Central memory CD8-positive, alpha-beta T cell (primary cell): ENCODE results near the gene AGBL4.

Experiments
- ATAC-seq: fragments of 150-1000 bp; cut with Tn5 transposase; replicated peaks from 2 replicates; pipeline ENCODE4 v1.10.0; 2022; ENCODE audit warnings: mild to moderate bottlenecking, moderate FRiP score, moderate number of reproducible peaks; ENCODE audit not compliant: poor library complexity, severe bottlenecking; ENCODE audit errors: extremely low read depth
- DNase-seq, 2 donors: peaks; one replicate each; pipeline ENCODE4 v3.0.0; 2021; ENCODE audit warnings: low spot score in 2 of 2
- H3K27ac Mint-ChIP-seq: one replicate; pipeline ENCODE4 v1.8.0; 2022; ENCODE audit warnings: low read depth, mild to moderate bottlenecking, moderate library complexity, mixed read lengths
- H3K27me3 Mint-ChIP-seq: one replicate; pipeline ENCODE4 v1.8.0; 2022; ENCODE audit warnings: mixed read lengths
- H3K36me3 Mint-ChIP-seq: one replicate; pipeline ENCODE4 v1.8.0; 2022; ENCODE audit warnings: mild to moderate bottlenecking, moderate library complexity, mixed read lengths; ENCODE audit not compliant: insufficient read depth
- H3K4me1 Mint-ChIP-seq: one replicate; pipeline ENCODE4 v1.8.0; 2022; ENCODE audit warnings: mixed read lengths
- H3K4me3 Mint-ChIP-seq: one replicate; pipeline ENCODE4 v1.8.0; 2022; ENCODE audit warnings: mild to moderate bottlenecking, moderate library complexity, mixed read lengths
- H3K9me3 Mint-ChIP-seq: one replicate; pipeline ENCODE4 v1.8.0; 2022; ENCODE audit warnings: mixed read lengths

The AGBL4 gene

DNA sequence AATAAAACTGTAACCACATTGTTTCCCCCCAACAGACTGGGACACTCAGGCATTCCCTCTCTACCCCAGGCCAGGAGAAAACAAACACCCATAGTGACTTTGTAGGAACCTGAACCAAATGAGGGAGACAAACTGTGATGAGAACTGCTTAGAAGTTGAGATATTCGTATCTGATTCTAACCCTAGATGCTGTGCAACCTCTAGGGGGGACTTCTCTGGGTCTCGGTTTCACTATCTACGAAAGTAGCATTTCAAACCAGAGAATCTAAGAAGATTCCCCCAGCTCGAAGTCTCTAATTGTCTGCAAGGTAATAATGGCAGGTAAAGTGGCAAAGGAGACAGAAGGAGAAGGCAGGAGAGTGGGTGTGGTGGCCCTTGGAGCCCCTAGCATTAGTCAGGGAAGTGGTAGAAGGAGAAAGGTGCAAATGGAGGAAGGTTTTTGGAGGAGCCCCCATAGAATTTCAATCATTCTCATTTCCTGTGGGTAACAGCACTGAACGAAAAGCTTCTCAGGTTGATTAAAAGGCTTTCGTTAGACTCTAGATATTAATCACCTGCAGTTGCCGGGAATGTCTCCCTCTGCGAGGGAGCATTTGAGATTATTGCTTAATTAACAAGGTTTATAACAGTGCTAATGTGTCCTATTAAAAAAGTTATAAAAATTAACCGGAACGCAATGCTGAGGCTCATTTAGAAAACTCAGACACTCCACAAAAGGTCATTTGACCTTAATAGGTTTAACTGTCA, 1293.4 kb downstream of the AGBL4 start:
- DNase-seq = no peak
- H3K9me3 Mint-ChIP-seq = no peaks in the 10 kb centered on the region
- H3K36me3 Mint-ChIP-seq = no peaks in the 10 kb centered on the region
- H3K4me3 Mint-ChIP-seq = peak overlapping the region; percentile 45
- H3K4me1 Mint-ChIP-seq = peaks cover 5% of the 10 kb centered on the region
- no peaks in the 10 kb centered on the region for H3K27me3 Mint-ChIP-seq
- no peak for ATAC-seq
- no peak overlapping the region for H3K27ac Mint-ChIP-seq

- no peak overlapping the region for H3K4me3 Mint-ChIP-seq
- ATAC-seq (no peak), DNase-seq (no peak)
- no peaks in the 10 kb centered on the region for H3K9me3 Mint-ChIP-seq
- no peaks in the 10 kb centered on the region for H3K36me3 Mint-ChIP-seq
- H3K27me3 Mint-ChIP-seq = no peaks in the 10 kb centered on the region
- H3K27ac Mint-ChIP-seq = no peak overlapping the region
- peaks cover 5% of the 10 kb centered on the region for H3K4me1 Mint-ChIP-seq
Observed at GRCh38 chr1:48728584-48728983, 1295.2 kb downstream of the AGBL4 start.

DNA sequence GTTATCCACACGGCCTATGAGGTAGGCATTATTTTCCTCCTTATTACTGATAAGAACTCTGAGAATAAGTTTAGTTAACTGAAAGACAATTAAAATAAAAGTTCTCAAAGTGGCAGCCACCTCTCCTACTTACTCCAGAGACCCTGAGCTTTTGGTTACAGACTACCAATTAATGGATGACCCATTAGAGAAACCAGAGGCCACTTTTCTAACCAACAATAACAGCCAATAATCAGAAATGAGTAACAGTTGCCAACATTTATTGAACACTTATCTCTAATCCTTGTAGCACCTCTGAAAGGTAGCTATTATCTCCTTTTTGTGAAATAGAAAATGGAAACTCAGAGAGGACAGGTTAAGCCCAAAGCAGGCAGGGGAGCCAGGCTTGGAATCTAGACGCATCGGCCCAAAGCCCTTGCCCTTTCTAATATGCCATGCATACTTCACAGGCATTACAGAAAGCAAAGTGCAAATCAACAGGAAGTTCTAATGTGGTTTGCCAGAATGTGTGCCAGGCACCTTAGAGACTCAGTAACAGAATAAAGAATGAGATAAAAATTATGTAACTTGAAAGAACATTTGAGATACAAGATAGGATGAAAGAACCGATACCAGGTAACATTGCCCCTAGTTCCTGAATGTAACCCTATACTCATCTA, 1297.1 kb downstream of the AGBL4 start:
- H3K27me3 Mint-ChIP-seq = no peaks in the 10 kb centered on the region
- no peak overlapping the region for H3K4me3 Mint-ChIP-seq
- no peaks in the 10 kb centered on the region for H3K36me3 Mint-ChIP-seq
- no peak for ATAC-seq
- H3K9me3 Mint-ChIP-seq = no peaks in the 10 kb centered on the region
- H3K4me1 Mint-ChIP-seq = peaks cover 5% of the 10 kb centered on the region
- no peak for DNase-seq
- H3K27ac Mint-ChIP-seq = no peak overlapping the region

DNA sequence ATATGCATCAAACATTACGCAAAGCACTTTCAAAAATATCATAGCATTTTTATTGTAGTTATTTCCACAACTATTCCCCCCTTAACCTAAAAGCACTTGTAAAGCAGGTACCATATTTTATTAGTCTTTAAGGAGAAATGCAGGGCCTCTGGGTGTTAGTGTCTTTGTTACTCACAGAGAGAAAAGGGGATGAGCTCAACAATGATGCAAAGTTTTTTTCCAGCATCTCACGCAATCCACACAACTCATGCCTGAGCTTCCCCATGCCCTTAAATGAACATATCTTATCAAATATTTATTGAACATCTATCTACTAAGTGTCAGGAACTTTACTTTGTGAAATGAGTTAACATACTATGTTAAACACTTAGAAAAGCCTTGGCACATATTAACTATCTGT, 1297.6 kb downstream of the AGBL4 start:
- no peak for DNase-seq
- H3K36me3 Mint-ChIP-seq = no peaks in the 10 kb centered on the region
- no peak overlapping the region for H3K4me3 Mint-ChIP-seq

DNA sequence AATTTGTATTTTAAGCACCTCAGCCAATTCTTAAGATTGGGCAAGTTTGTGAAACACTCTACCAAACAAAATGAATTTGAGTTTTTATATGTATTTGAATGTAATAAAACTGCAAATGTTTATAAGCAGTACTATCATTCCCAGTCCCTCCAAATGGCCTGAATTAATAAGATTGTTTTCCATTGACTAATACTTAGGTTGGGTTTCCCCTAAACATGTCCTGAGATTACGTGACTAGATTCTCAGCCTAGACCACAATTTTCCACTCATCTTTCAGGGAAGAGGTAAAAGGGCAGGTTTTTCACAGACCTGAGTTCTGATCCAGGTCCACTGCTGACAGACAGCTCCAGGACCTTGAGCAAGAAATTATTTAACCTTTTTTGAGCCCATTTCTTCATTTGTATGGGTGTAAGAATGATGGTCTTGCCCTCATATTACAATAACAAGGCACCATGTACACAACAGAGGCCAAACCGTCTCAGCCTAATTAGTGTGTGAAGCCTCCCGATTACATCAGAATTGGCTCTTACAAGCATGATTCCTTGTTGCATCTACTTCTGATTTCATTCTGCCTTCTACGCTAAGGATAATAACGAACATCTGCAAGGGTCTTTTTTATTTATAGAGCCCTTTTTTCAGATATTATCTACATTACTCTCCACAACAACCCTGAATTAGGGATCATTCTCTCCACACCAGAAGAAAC, 1298.3 kb downstream of the AGBL4 start:
- Mint-ChIP-seq H3K4me1 (peaks cover 5% of the 10 kb centered on the region), H3K36me3 (no peaks in the 10 kb centered on the region), H3K4me3 (no peak overlapping the region), H3K9me3 (no peaks in the 10 kb centered on the region), H3K27me3 (no peaks in the 10 kb centered on the region), H3K27ac (no peak overlapping the region)
- ATAC-seq (no peak), DNase-seq (no peak)

More for the DNA sequence above, 1297.6 kb downstream of the AGBL4 start:
- no peak for ATAC-seq
- H3K9me3 Mint-ChIP-seq = no peaks in the 10 kb centered on the region
- peaks cover 5% of the 10 kb centered on the region for H3K4me1 Mint-ChIP-seq
- H3K27ac Mint-ChIP-seq = no peak overlapping the region
- no peaks in the 10 kb centered on the region for H3K27me3 Mint-ChIP-seq

GRCh38 chr1:48720929-48721328, 1302.8 kb downstream of the AGBL4 start:
- Mint-ChIP-seq H3K27me3 (no peaks in the 10 kb centered on the region), H3K36me3 (no peaks in the 10 kb centered on the region), H3K27ac (no peak overlapping the region), H3K9me3 (no peaks in the 10 kb centered on the region), H3K4me1 (no peaks in the 10 kb centered on the region), H3K4me3 (no peak overlapping the region)
- ATAC-seq (no peak), DNase-seq (no peak)

DNA sequence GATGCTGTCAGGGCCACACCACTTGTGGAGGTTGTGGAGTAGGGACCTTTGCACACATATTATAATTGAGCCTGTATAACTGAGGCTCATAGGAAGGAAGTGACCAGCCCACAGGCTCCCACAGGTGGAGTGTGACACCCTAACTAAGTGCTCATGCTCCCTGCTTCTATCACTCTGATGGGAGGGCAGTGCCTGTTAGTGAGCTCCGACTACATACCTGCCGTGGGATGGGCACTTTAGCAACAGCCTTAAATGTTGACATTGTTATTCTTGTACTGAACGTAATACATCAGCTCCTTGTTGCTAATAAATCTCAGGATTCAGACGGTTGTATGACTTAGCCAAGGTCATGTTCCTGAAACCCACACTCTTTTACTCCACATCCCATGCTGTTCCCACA, 1305.0 kb downstream of the AGBL4 start:
- no peaks in the 10 kb centered on the region for H3K4me1 Mint-ChIP-seq
- no peaks in the 10 kb centered on the region for H3K9me3 Mint-ChIP-seq
- ATAC-seq (no peak), DNase-seq (no peak)
- no peaks in the 10 kb centered on the region for H3K36me3 Mint-ChIP-seq
- no peaks in the 10 kb centered on the region for H3K27me3 Mint-ChIP-seq
- no peak overlapping the region for H3K27ac Mint-ChIP-seq
- H3K4me3 Mint-ChIP-seq = no peak overlapping the region

GRCh38 chr1:48718116-48718630, 1305.6 kb downstream of the AGBL4 start:
- H3K27ac Mint-ChIP-seq = no peak overlapping the region

DNA sequence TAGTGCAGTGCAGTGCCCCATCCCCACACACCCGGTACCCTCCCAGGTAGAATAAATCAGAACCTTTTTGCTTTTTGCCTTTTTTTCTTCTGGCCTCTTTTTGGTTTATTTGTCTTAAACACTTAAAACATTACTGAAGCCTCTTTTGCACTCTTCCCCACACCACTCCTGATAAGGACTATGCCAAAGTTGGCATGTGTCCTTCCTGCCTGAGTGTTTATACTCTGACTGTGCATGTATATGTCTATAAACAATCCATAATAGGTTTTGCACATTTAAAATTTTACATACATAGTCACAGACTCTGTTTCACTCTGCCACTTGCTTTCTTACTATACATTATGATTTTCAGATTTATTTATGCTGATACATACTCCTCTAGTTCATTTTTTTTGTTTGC, 1306.7 kb downstream of the AGBL4 start:
- Mint-ChIP-seq H3K4me1 (no peaks in the 10 kb centered on the region), H3K27ac (no peak overlapping the region), H3K9me3 (no peaks in the 10 kb centered on the region), H3K36me3 (no peaks in the 10 kb centered on the region), H3K27me3 (no peaks in the 10 kb centered on the region), H3K4me3 (no peak overlapping the region)
- ATAC-seq = no peak
- no peak for DNase-seq

More at GRCh38 chr1:48718116-48718630, 1305.6 kb downstream of the AGBL4 start:
- H3K9me3 Mint-ChIP-seq = no peaks in the 10 kb centered on the region
- DNase-seq (no peak), ATAC-seq (no peak)
- H3K36me3 Mint-ChIP-seq = no peaks in the 10 kb centered on the region
- no peak overlapping the region for H3K4me3 Mint-ChIP-seq
- no peaks in the 10 kb centered on the region for H3K27me3 Mint-ChIP-seq
- no peaks in the 10 kb centered on the region for H3K4me1 Mint-ChIP-seq

GRCh38 chr1:48715921-48716320, 1307.8 kb downstream of the AGBL4 start:
- no peak for DNase-seq
- Mint-ChIP-seq H3K27me3 (no peaks in the 10 kb centered on the region), H3K4me3 (no peak overlapping the region), H3K4me1 (no peaks in the 10 kb centered on the region), H3K27ac (no peak overlapping the region), H3K36me3 (no peaks in the 10 kb centered on the region), H3K9me3 (no peaks in the 10 kb centered on the region)
- ATAC-seq = no peak

DNA sequence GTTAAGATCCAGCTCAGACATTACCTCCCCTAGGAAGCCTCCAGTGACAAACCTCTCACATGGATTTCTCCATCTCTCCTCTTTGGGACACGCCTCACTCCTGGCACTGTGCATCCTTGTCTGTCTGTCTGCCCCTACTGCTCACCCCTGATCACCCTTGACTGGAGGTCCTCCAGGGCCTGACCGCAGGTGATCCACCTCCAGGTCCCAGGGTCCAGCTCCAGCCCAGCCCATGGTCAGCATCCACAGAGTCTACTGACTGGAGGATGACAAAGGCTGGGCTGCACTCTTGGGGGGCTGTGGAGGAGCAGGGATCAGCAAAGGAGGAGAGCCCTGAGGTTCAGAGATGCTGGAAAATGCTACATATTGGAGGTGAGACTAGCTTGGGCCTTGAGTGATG, 1312.8 kb downstream of the AGBL4 start:
- H3K27ac Mint-ChIP-seq = no peak overlapping the region
- no peak for DNase-seq
- no peaks in the 10 kb centered on the region for H3K4me1 Mint-ChIP-seq
- no peaks in the 10 kb centered on the region for H3K27me3 Mint-ChIP-seq
- no peak overlapping the region for H3K4me3 Mint-ChIP-seq
- ATAC-seq = no peak
- no peaks in the 10 kb centered on the region for H3K9me3 Mint-ChIP-seq
- H3K36me3 Mint-ChIP-seq = no peaks in the 10 kb centered on the region

DNA sequence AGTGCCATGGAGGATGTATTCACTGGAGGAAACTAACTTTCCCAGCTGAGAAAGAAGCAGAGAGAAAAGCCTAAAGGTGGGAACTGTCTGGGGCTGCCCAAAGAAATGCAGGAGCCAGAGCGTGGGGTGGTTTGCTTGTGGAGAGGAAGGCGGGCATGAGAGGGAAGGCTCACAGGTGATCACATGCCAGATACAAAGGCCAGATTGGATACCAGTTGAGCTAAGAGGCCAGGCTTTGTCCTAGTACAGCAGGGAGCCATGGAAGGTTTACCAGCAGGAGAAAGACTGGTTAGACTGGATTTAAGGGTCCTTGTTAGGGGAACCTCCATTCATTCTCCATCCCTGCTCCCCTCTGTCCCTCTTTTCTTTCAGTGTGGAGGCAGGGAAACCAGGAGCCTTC, 1313.4 kb downstream of the AGBL4 start:
- Mint-ChIP-seq H3K4me3 (no peak overlapping the region), H3K9me3 (no peaks in the 10 kb centered on the region), H3K27me3 (no peaks in the 10 kb centered on the region), H3K27ac (no peak overlapping the region), H3K4me1 (no peaks in the 10 kb centered on the region), H3K36me3 (no peaks in the 10 kb centered on the region)
- ATAC-seq (no peak), DNase-seq (no peak)

GRCh38 chr1:48704736-48705135, 1319.0 kb downstream of the AGBL4 start:
- Mint-ChIP-seq H3K27ac (no peak overlapping the region), H3K9me3 (no peaks in the 10 kb centered on the region), H3K4me3 (no peak overlapping the region), H3K4me1 (no peaks in the 10 kb centered on the region), H3K36me3 (peaks cover 1% of the 10 kb centered on the region), H3K27me3 (peaks cover 41% of the 10 kb centered on the region)
- no peak for ATAC-seq
- no peak for DNase-seq
